GM21526 (cell line): ENCODE results near the gene INPP5A.
"Not testable (repeated sequence)": the region's sequence is repeated elsewhere in the genome, so short reads cannot be mapped to it uniquely, and the experiment has no call there.

Experiments used
- ATAC-seq: cut with Tn5 transposase; IDR thresholded peaks from one replicate; pipeline ENCODE4 v1.9.1; 2021; ENCODE audit warnings: moderate library complexity; ENCODE audit not compliant: unreplicated experiment, low FRiP score

The INPP5A gene

GRCh38 chr10:132591166-132591971 lies 53.8 kb downstream of the INPP5A start:
- ATAC-seq = no peak

- no peak for ATAC-seq
Observed at GRCh38 chr10:132592790-132593383, 55.3 kb downstream of the INPP5A start.

- peak; percentile 70 for ATAC-seq
Observed at GRCh38 chr10:132593389-132593788, 55.8 kb downstream of the INPP5A start.

- ATAC-seq = peak; percentile 61
Observed at GRCh38 chr10:132593900-132594876, 56.6 kb downstream of the INPP5A start.

GRCh38 chr10:132595021-132595420 lies 57.4 kb downstream of the INPP5A start:
- ATAC-seq = no peak

GRCh38 chr10:132595854-132596253 lies 58.3 kb downstream of the INPP5A start:
- ATAC-seq = no peak

GRCh38 chr10:132596742-132597279 lies 59.2 kb downstream of the INPP5A start:
- no peak for ATAC-seq

GRCh38 chr10:132597654-132598053 lies 60.1 kb downstream of the INPP5A start:
- ATAC-seq = no peak

GRCh38 chr10:132599023-132599618 lies 61.5 kb downstream of the INPP5A start:
- not testable (repeated sequence) for ATAC-seq

- ATAC-seq = no peak
Observed at GRCh38 chr10:132599732-132600131, 62.1 kb downstream of the INPP5A start.

GRCh38 chr10:132600416-132600815 lies 62.8 kb downstream of the INPP5A start:
- no peak for ATAC-seq

GRCh38 chr10:132601567-132601966 lies 64.0 kb downstream of the INPP5A start:
- no peak for ATAC-seq

- ATAC-seq = no peak
Observed at GRCh38 chr10:132602614-132603013, 65.0 kb downstream of the INPP5A start.

- no peak for ATAC-seq
Observed at GRCh38 chr10:132603851-132604533, 66.4 kb downstream of the INPP5A start.

GRCh38 chr10:132604686-132605085 lies 67.1 kb downstream of the INPP5A start:
- ATAC-seq = no peak

GRCh38 chr10:132605390-132605789 lies 67.8 kb downstream of the INPP5A start:
- ATAC-seq = no peak

- ATAC-seq = no peak
Observed at GRCh38 chr10:132606031-132606491, 68.5 kb downstream of the INPP5A start.

- ATAC-seq = no peak
Observed at GRCh38 chr10:132606536-132607316, 69.1 kb downstream of the INPP5A start.

- no peak for ATAC-seq
Observed at GRCh38 chr10:132607491-132607890, 69.9 kb downstream of the INPP5A start.
